GM12864 (cell line): Measurements from ENCODE around the gene EML5.

Experiments used
- DNase-seq: peaks from one replicate; pipeline ENCODE4 v3.0.0-alpha.2; 2011; ENCODE audit warnings: low read depth
- H3K4me3 ChIP-seq: 2 replicates; pipeline ENCODE4 v1.5.1; 2011; ENCODE audit warnings: mild to moderate bottlenecking, low read depth, low read length, control low read depth
- TF ChIP-seq, protein P1 (sequence below): IDR thresholded peaks from 2 replicates; pipeline ENCODE4 v1.5.1; 2011; ENCODE audit warnings: low read depth, mild to moderate bottlenecking, moderate library complexity, low read length, control low read depth, inconsistent platforms; ENCODE audit errors: missing control alignments

The EML5 gene

DNA sequence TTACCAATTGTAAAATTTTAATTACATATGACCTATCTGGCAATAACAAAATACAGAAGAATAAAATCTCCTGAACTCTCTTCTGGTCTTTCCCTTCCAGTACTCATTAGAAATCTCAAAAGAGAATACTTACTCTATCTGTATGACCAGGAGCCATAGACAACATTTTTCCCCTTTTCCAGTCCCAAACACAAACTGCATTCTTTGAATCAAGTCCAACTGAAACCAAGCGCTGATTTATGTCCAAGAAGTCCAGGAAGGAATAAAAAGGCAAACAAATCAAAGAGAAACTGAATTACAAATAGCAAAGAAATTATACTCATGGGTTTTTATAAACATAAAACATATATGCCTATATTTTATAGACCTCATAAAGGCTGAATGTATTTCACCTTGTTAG is 46.7 kb downstream of the EML5 start:
- DNase-seq, result no peak
- no peak overlapping the region for H3K4me3 ChIP-seq
- TF ChIP-seq, protein P1, sequence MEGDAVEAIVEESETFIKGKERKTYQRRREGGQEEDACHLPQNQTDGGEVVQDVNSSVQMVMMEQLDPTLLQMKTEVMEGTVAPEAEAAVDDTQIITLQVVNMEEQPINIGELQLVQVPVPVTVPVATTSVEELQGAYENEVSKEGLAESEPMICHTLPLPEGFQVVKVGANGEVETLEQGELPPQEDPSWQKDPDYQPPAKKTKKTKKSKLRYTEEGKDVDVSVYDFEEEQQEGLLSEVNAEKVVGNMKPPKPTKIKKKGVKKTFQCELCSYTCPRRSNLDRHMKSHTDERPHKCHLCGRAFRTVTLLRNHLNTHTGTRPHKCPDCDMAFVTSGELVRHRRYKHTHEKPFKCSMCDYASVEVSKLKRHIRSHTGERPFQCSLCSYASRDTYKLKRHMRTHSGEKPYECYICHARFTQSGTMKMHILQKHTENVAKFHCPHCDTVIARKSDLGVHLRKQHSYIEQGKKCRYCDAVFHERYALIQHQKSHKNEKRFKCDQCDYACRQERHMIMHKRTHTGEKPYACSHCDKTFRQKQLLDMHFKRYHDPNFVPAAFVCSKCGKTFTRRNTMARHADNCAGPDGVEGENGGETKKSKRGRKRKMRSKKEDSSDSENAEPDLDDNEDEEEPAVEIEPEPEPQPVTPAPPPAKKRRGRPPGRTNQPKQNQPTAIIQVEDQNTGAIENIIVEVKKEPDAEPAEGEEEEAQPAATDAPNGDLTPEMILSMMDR, result no peak

GRCh38 chr14:88737245-88737644 is 55.5 kb downstream of the EML5 start:
- no peak for DNase-seq

GRCh38 chr14:88733121-88733520 is 59.6 kb downstream of the EML5 start:
- TF ChIP-seq, protein P1, result no peak
- DNase-seq, result no peak
- H3K4me3 ChIP-seq, result no peak overlapping the region

More at GRCh38 chr14:88737245-88737644, 55.5 kb downstream of the EML5 start:
- no peak overlapping the region for H3K4me3 ChIP-seq
- TF ChIP-seq, protein P1, result no peak

GRCh38 chr14:88729159-88729558 is 63.6 kb downstream of the EML5 start:
- TF ChIP-seq, protein P1, result peak; percentile 22
- no peak for DNase-seq

DNA sequence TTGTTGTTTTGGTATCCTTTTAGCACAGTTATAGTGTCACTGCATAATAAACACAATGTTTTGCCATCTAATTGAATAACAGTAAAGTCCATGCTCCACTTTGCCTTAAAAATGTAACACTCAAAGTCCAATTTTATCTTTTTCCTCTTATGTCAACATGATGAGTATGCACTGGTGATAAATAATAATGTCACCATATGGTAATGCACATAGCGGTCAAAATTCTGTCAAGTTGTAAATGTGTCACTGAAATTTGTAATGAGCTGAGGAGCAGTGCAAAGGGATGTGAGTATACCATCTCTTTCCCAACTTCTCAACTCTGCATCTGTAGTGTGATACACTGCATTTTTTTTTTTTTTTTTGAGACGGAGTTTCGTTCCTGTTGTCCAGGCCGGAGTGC is 65.7 kb downstream of the EML5 start:
- no peak for DNase-seq
- TF ChIP-seq, protein P1, result no peak
- no peak overlapping the region for H3K4me3 ChIP-seq

More at GRCh38 chr14:88729159-88729558, 63.6 kb downstream of the EML5 start:
- H3K4me3 ChIP-seq, result no peak overlapping the region

DNA sequence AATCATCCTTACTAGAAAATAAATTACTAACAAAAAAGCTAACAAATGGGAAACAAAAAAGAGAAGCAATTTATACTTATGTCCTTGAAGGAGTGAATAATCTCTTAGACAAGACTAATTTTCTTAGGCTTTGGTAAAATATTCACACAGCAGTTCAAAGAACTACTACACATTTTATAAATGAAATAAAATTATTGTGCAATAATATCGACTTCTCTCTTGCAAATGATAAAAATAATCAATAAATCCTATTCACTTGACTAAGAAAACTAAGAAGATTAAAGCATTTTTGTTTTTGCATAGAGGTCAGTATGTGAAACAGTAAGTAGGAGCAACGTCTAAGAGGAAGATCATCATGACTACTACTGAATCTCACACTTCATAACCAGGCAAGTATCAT is 82.0 kb downstream of the EML5 start:
- TF ChIP-seq, protein P1, result no peak
- DNase-seq, result no peak
- no peak overlapping the region for H3K4me3 ChIP-seq

DNA sequence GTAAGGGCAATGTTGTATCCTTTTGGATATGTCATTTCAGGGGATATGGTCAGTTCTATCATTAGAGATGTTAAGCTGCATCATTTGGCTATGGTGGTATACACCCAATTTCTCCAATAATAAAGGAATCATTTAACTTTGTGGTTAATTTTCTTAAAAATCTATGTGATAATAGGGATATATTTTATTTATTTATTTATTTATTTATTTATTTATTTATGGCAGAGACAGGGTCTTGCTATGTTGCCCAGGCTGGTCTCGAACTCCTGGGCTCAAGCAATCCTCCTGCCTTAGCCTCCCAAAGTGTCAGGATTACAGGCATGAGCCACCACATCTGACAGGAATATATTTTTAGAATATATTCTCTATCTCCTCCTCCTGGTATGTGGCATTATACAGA is 85.7 kb downstream of the EML5 start:
- DNase-seq, result no peak
- TF ChIP-seq, protein P1, result no peak
- H3K4me3 ChIP-seq, result no peak overlapping the region
